Karpas-422 (cell line): ENCODE results near the gene WBP1. TPM values are rescaled to one million over a fixed set of nuclear protein-coding genes. Genes with fewer than 3 reads are reported as not detected.
A peak's percentile ranks its signal among the peaks of the same experiment; 100 is the strongest.

ENCODE experiments used
- DNase-seq: peaks from one replicate; pipeline ENCODE4 v3.0.0-alpha.2; 2015
- H2AFZ ChIP-seq: fragments of 200-600 bp; sonication (generic); 2 replicates; pipeline ENCODE4 v1.6.1; 2014; ENCODE audit warnings: antibody characterized with exemption, low read length, mixed read lengths
- H3K27ac ChIP-seq: fragments of 200-600 bp; sonication (generic); 2 replicates; pipeline ENCODE4 v1.5.1; 2014; ENCODE audit warnings: mild to moderate bottlenecking, low read length, moderate library complexity
- H3K27me3 ChIP-seq: fragments of 200-600 bp; sonication (generic); 2 replicates; pipeline ENCODE4 v1.6.1; 2014; ENCODE audit warnings: low read length, mixed read lengths
- H3K36me3 ChIP-seq: fragments of 200-600 bp; sonication (generic); 2 replicates; pipeline ENCODE4 v1.6.1; 2014; ENCODE audit warnings: low read length, mixed read lengths; ENCODE audit not compliant: insufficient read depth
- H3K4me1 ChIP-seq: fragments of 200-600 bp; sonication (generic); 2 replicates; pipeline ENCODE4 v1.6.1; 2014; ENCODE audit warnings: mild to moderate bottlenecking, low read length, mixed read lengths
- H3K4me2 ChIP-seq: fragments of 200-600 bp; sonication (generic); 2 replicates; pipeline ENCODE4 v1.6.1; 2014; ENCODE audit warnings: low read length, low read depth, mild to moderate bottlenecking; ENCODE audit not compliant: poor library complexity, severe bottlenecking
- H3K4me3 ChIP-seq: fragments of 200-600 bp; sonication (generic); 2 replicates; pipeline ENCODE4 v1.5.1; 2014; ENCODE audit warnings: mild to moderate bottlenecking, antibody characterized with exemption, low read length, mixed read lengths
- H3K79me2 ChIP-seq: fragments of 200-600 bp; sonication (generic); 2 replicates; pipeline ENCODE4 v1.6.1; 2014; ENCODE audit warnings: mild to moderate bottlenecking, low read length, mixed read lengths
- H3K9ac ChIP-seq: fragments of 200-600 bp; sonication (generic); 2 replicates; pipeline ENCODE4 v1.6.0; 2014; ENCODE audit warnings: low read length
- H3K9me2 ChIP-seq: fragments of 200-600 bp; sonication (generic), shearing (Covaris generic); replicated peaks from 2 replicates; pipeline ENCODE4 v1.6.0; 2014; ENCODE audit warnings: mild to moderate bottlenecking, low read length, moderate library complexity; ENCODE audit not compliant: insufficient read depth
- H3K9me3 ChIP-seq: fragments of 300-700, 200-600 bp; sonication (generic); 2 replicates; pipeline ENCODE4 v1.6.1; 2014; ENCODE audit warnings: low read length, mixed read lengths
- H4K20me1 ChIP-seq: fragments of 200-600 bp; sonication (generic); 2 replicates; pipeline ENCODE4 v1.6.1; 2014; ENCODE audit warnings: mild to moderate bottlenecking, antibody characterized with exemption, low read length, low read depth; ENCODE audit not compliant: insufficient read depth
- total RNA-seq: library from RNA; depleted of rRNA; stranded (reverse); fragments of >200 nt; shearing (Covaris generic); gene quantifications from 2 replicates; pipeline ENCODE4 v1.2.3, GENCODE V29; 2014; ENCODE audit warnings: low replicate concordance

Gene WBP1
- total RNA-seq, 1 experiment from 2014 or later, result 149 TPM

DNA sequence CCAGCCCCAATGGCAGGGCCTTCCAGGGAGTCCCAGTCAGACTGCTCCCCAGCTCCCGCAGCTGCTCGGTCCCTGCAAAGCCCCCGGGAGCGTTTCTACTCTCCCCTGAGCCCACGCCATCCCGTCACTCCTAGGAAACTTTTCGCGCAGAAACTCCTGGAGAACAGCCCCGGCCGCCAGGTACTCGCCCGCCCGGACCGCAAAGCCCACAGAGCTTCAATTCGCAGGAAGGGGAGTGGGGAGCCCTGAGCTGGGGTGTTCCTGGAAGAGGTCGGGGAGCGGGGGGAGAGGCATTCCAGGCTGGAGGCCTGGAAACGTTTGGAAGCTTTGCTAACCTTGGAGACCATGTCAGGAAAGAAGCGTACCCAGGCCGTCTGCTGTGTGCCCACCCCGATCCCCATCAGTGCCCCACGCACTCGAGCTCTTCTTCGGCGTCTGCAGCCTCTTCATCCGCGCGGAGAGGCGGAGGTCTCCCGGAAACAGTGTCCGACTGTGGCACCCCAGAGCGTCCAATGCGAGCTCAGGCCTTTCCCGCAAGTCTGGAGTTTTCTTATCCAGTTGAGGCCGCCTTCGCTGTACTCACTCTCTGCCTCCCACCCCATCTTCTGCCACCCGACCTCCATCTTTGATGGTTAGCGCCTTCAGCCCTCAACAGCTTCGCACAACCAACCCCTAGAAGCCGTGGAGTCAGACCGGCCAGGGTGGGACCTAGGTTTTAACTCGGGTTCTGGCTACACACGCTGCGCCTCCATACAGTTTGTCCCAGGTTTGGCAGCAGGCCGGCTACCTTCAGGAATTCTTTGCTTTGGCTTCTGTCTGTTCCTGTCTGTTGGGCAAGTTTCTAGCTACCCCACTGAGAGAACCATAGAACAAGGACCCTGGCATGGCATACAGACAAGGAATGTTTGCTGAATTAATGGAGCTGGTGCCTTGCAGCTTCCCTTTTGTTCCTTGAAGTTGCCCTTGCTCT, 45.6 kb downstream of the WBP1 start:
- H3K27me3 ChIP-seq, result no peaks in the 10 kb centered on the region
- DNase-seq, result no peak
- peaks cover 65% of the 10 kb centered on the region for H3K4me1 ChIP-seq
- H3K9ac ChIP-seq, result peak overlapping the region; percentile 89
- peak overlapping the region; percentile 61 for H2AFZ ChIP-seq
- peak overlapping the region; percentile 89 for H3K4me2 ChIP-seq
- no peaks in the 10 kb centered on the region for H4K20me1 ChIP-seq
- H3K27ac ChIP-seq, result peak overlapping the region; percentile 69
- H3K79me2 ChIP-seq, result peaks cover 33% of the 10 kb centered on the region
- peak overlapping the region; percentile 83 for H3K4me3 ChIP-seq
- no peaks in the 10 kb centered on the region for H3K9me2 ChIP-seq
- H3K9me3 ChIP-seq, result no peaks in the 10 kb centered on the region
- peaks cover 9% of the 10 kb centered on the region; the same call in 1 of the 2 replicates for H3K36me3 ChIP-seq

DNA sequence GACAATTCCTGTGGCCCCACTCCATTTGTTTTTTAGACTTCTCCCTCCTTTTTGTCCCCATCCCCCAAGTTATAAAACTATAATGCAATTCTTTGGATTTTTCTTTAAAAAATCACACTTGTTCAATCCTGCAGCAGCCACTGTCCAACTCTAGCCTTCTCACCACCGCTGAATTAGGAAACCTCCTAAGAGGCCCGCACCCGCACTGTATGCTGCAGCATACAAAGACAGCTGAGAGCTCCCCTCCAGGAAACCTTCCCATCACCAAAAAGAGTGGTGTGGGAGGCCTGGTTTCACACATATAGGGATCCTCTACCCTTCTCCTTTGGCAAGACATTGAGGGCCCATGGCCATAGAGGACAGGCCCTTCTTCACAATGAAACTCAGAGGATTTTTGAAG, 46.4 kb downstream of the WBP1 start:
- Histone ChIP-seq H3K9me3 (no peaks in the 10 kb centered on the region), H3K27me3 (no peaks in the 10 kb centered on the region), H3K4me2 (peak overlapping the region; percentile 89), H3K9ac (peak overlapping the region; percentile 89), H2AFZ (no peak overlapping the region), H3K9me2 (no peaks in the 10 kb centered on the region), H3K79me2 (peaks cover 33% of the 10 kb centered on the region), H4K20me1 (no peaks in the 10 kb centered on the region), H3K27ac (peak overlapping the region; percentile 69), H3K4me1 (peaks cover 65% of the 10 kb centered on the region), H3K4me3 (peak overlapping the region; percentile 78; the same call in 1 of the 2 replicates), H3K36me3 (peaks cover 9% of the 10 kb centered on the region; the same call in 1 of the 2 replicates)
- no peak for DNase-seq

DNA sequence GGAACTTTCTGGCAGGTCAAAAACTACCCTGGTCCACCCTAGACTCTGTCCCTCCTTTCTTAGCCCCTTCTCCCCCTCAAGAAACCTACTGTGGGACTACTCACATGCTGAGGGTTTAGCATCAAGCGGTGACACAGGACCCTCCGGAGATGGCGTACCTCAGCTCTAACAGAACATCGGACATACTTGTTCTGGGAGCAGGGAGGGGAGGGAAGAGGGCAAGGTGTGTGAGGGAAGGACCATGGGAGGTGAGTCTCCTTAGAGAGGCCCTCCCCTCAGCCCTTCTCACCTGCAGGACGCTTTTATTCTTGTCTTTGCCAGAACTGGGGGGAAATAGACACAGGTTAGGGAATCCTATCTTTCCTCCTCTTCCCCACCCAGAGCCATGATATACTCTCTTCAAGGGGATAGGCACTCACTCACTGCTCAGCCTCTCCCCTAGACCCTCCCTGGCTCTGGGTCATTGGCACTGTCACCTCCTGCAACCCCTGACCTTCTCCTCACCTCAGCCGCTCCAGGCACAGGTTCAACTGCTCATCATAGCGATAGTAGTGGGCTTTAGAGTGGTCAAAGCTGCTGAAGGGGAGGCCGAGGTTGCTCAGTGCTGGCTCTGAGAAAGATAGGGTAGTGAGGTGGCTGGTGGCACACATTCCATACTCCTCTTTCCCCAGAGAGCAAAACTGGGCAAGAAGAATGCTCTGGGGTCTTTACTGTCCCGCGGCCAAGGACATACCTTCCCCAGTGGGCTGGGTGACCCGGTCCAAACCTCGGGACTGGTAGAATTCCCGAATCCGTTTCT, 47.4 kb downstream of the WBP1 start:
- no peaks in the 10 kb centered on the region for H4K20me1 ChIP-seq
- peak overlapping the region; percentile 69 for H3K27ac ChIP-seq
- H3K9me2 ChIP-seq, result no peaks in the 10 kb centered on the region
- no peaks in the 10 kb centered on the region for H3K9me3 ChIP-seq
- H3K9ac ChIP-seq, result peak overlapping the region; percentile 89
- no peaks in the 10 kb centered on the region for H3K27me3 ChIP-seq
- H3K4me2 ChIP-seq, result peak overlapping the region; percentile 89
- H3K4me1 ChIP-seq, result peaks cover 65% of the 10 kb centered on the region
- no peak overlapping the region for H2AFZ ChIP-seq
- no peak for DNase-seq
- H3K36me3 ChIP-seq, result peaks cover 9% of the 10 kb centered on the region; the same call in 1 of the 2 replicates
- peaks cover 33% of the 10 kb centered on the region for H3K79me2 ChIP-seq
- H3K4me3 ChIP-seq, result peak overlapping the region; percentile 78

DNA sequence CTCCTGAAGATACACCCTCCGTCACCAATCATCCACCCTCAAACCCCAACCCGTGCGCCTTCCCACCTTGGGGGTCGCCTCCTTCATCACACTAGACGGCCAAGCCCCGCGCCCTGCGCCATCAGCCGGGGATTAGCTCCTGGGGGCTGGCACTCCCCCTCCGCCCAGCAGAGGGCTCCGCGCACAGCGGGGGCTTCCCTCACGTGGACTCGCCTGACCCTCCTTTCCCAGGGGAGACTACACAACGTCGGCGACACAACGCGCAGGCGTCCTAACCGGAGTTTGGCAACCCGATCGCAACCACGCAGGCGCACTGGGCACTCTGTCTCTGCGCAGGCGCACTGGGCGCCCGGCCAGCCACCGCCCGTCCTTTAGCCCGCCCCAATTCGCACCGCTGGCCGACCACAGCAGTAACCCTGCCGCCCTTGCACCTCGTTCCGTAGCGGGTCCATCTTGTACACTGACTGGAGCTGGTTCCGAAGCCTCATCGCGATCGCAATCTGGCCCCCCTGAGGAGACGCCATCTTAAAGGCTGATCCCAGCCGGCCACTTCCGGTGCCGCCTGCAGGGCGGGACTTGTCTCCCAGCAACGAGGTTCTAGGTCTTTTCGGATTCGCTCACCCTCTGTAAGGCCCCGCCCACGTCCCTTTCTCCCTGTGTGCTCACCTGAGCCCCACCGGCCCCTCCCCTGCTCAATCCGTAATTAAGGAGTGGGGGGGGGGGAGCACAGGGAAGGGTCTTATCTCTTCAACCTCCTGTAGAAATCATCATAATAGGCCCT, 49.1 kb downstream of the WBP1 start, which contains the start of gene PCGF1:
Gene PCGF1 (minus strand): TSS at position 551 of the 781 bp plus-strand sequence. CDS start 27 bp downstream, at position 524.
- no peaks in the 10 kb centered on the region for H3K9me3 ChIP-seq
- peak within 1 kb of the TSS; percentile 78 for H3K4me3 ChIP-seq
- DNase-seq, result peak; percentile 100
- no peaks in the 10 kb centered on the region for H4K20me1 ChIP-seq
- peak within 1 kb of the TSS; percentile 89 for H3K4me2 ChIP-seq
- no peaks in the 10 kb centered on the region for H3K9me2 ChIP-seq
- H3K27ac ChIP-seq, result peak within 1 kb of the TSS; percentile 88
- peaks cover 9% of the 10 kb centered on the region; the same call in 1 of the 2 replicates for H3K36me3 ChIP-seq
- H3K79me2 ChIP-seq, result peaks cover 27% of the 10 kb centered on the region
- peak within 1 kb of the TSS; percentile 89 for H3K9ac ChIP-seq
- peaks cover 51% of the 10 kb centered on the region for H3K4me1 ChIP-seq
- peak within 1 kb of the TSS; percentile 88 for H2AFZ ChIP-seq
- H3K27me3 ChIP-seq, result no peaks in the 10 kb centered on the region

DNA sequence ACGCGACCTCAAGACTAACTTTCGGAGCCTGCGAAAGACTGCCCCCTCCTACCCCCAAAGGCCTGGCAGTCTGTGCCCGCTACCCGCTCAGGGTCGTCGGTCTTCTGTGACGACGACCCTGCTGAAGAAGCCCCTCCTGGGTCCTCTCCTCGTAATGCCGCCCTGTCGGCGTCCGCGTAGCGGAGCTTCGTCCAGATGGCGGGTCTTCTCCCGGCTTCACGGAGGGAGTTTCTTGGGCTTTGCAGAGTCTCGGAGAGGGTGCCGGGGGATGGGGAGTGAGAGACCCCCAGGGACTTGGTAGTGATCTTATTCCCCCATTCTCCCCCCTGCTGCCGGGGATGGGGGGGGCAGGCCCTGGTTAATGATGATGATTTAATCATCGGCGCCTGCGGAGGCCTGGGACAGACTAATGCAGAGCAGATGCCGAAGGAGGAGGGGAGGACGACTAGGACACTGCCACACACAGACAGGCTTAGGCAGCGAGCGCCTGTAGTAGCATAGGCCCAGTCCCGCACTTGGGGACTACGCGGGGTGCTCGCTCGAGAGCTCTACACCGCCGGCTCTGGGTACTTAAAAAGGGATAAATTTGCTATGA, 49.8 kb downstream of the WBP1 start:
- Histone ChIP-seq H3K9ac (peak overlapping the region; percentile 89), H3K9me3 (no peaks in the 10 kb centered on the region), H3K27ac (peak overlapping the region; percentile 88; the same call in 1 of the 2 replicates), H3K9me2 (no peaks in the 10 kb centered on the region), H3K4me2 (peak overlapping the region; percentile 89), H4K20me1 (no peaks in the 10 kb centered on the region), H3K79me2 (peaks cover 22% of the 10 kb centered on the region), H3K4me1 (peaks cover 46% of the 10 kb centered on the region), H2AFZ (peak overlapping the region; percentile 60), H3K36me3 (peaks cover 9% of the 10 kb centered on the region; the same call in 1 of the 2 replicates), H3K4me3 (peak overlapping the region; percentile 78), H3K27me3 (no peaks in the 10 kb centered on the region)
- no peak for DNase-seq

DNA sequence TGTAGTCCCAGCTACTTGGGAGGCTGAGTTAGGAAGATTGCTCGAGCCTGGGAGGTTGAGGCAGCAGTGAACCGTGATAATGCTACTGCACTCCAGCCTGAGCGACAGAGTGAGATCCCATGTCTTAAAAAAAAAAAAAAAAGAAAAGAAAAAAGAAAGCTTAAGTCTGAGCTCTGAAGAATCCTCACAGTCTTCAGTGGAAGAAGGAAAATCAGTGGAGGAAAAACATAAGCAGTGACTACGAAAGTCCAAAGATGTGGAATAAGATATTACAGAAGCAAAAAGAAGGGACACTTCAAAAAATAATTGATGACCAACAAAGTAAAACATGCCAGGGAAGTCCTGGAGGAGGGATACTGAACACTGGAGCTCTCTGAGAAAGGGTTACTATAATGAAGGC, 52.0 kb downstream of the WBP1 start:
- Histone ChIP-seq H4K20me1 (no peaks in the 10 kb centered on the region), H3K27me3 (no peaks in the 10 kb centered on the region), H2AFZ (0 out of 2 replicates have a peak overlapping the region, but pooled peaks have one; percentile 7)

More for the DNA sequence above, 52.0 kb downstream of the WBP1 start:
- peaks cover 29% of the 10 kb centered on the region for H3K4me1 ChIP-seq
- no peaks in the 10 kb centered on the region for H3K9me2 ChIP-seq
- H3K4me2 ChIP-seq, result no peak overlapping the region
- H3K79me2 ChIP-seq, result peaks cover 16% of the 10 kb centered on the region
- DNase-seq, result no peak
- no peak overlapping the region for H3K4me3 ChIP-seq
- H3K9ac ChIP-seq, result no peak overlapping the region
- H3K9me3 ChIP-seq, result no peaks in the 10 kb centered on the region
- H3K27ac ChIP-seq, result no peak overlapping the region
- H3K36me3 ChIP-seq, result peaks cover 8% of the 10 kb centered on the region; the same call in 1 of the 2 replicates
